ENCODE data around the gene TYRO3. TPM values are rescaled to one million over a fixed set of nuclear protein-coding genes. Genes with fewer than 3 reads are reported as not detected.
A peak's percentile ranks its signal among the peaks of the same experiment; 100 is the strongest.

The TYRO3 gene
- total RNA-seq, result 1 to 10 TPM; 1.7 to 2.7 TPM

- ATAC-seq (replicated peaks), result peak; percentile 87
- peak within 1 kb of the TSS; percentile 58 for H3K27ac Mint-ChIP-seq
- no peaks in the 10 kb centered on the region for H3K36me3 Mint-ChIP-seq (ENCODE audit: low read depth)
- no peaks in the 10 kb centered on the region for H3K9me3 Mint-ChIP-seq
- H3K4me1 Mint-ChIP-seq, result peaks cover 13% of the 10 kb centered on the region
- peak within 1 kb of the TSS; percentile 71 for H3K4me3 Mint-ChIP-seq
- H3K27me3 Mint-ChIP-seq, result peaks cover 12% of the 10 kb centered on the region
These were observed at the start of gene TYRO3 for GRCh38 chr15:41558400-41559238. TSS of gene TYRO3 (plus strand) at chr15:41559212. CDS start at chr15:41559258, 46 bp downstream.

GRCh38 chr15:41510728-41511127 lies 48.3 kb upstream of the TYRO3 start:
- Mint-ChIP-seq H3K27me3 (no peaks in the 10 kb centered on the region), H3K4me1 (peaks cover 8% of the 10 kb centered on the region), H3K4me3 (no peak overlapping the region), H3K9me3 (no peaks in the 10 kb centered on the region), H3K36me3 (ENCODE audit: low read depth) (no peaks in the 10 kb centered on the region), H3K27ac (no peak overlapping the region)
- no peak for ATAC-seq (replicated peaks)

GRCh38 chr15:41511331-41511898 lies 47.6 kb upstream of the TYRO3 start:
- no peaks in the 10 kb centered on the region for H3K9me3 Mint-ChIP-seq
- no peak for ATAC-seq (replicated peaks)
- no peaks in the 10 kb centered on the region for H3K27me3 Mint-ChIP-seq
- no peak overlapping the region for H3K27ac Mint-ChIP-seq
- peaks cover 1% of the 10 kb centered on the region for H3K36me3 Mint-ChIP-seq (ENCODE audit: low read depth)
- H3K4me3 Mint-ChIP-seq, result peak overlapping the region; percentile 77
- H3K4me1 Mint-ChIP-seq, result peaks cover 8% of the 10 kb centered on the region

GRCh38 chr15:41511899-41512369 lies 47.1 kb upstream of the TYRO3 start:
- H3K9me3 Mint-ChIP-seq, result no peaks in the 10 kb centered on the region
- peak; percentile 31 for ATAC-seq (replicated peaks)
- peaks cover 8% of the 10 kb centered on the region for H3K4me1 Mint-ChIP-seq
- peaks cover 6% of the 10 kb centered on the region for H3K36me3 Mint-ChIP-seq (ENCODE audit: low read depth)
- H3K4me3 Mint-ChIP-seq, result peak overlapping the region; percentile 77
- H3K27me3 Mint-ChIP-seq, result no peaks in the 10 kb centered on the region
- no peak overlapping the region for H3K27ac Mint-ChIP-seq

- peaks cover 8% of the 10 kb centered on the region for H3K4me1 Mint-ChIP-seq
- no peaks in the 10 kb centered on the region for H3K27me3 Mint-ChIP-seq
- peak overlapping the region; percentile 77 for H3K4me3 Mint-ChIP-seq
- peaks cover 12% of the 10 kb centered on the region for H3K36me3 Mint-ChIP-seq (ENCODE audit: low read depth)
- no peak for ATAC-seq (replicated peaks)
- H3K9me3 Mint-ChIP-seq, result no peaks in the 10 kb centered on the region
- H3K27ac Mint-ChIP-seq, result no peak overlapping the region
These were observed 46.5 kb upstream of the TYRO3 start for GRCh38 chr15:41512512-41512939.

GRCh38 chr15:41512940-41513505 lies 46.0 kb upstream of the TYRO3 start:
- Mint-ChIP-seq H3K4me1 (peaks cover 8% of the 10 kb centered on the region), H3K36me3 (ENCODE audit: low read depth) (peaks cover 16% of the 10 kb centered on the region), H3K27me3 (no peaks in the 10 kb centered on the region), H3K9me3 (no peaks in the 10 kb centered on the region), H3K27ac (no peak overlapping the region), H3K4me3 (peak overlapping the region; percentile 77)
- peak; percentile 13 for ATAC-seq (replicated peaks)

GRCh38 chr15:41513506-41514227 lies 45.3 kb upstream of the TYRO3 start, which contains the start of gene LTK:
TSS of gene LTK (minus strand) at chr15:41513827. CDS start at chr15:41513709, 118 bp downstream.
- Mint-ChIP-seq H3K27me3 (no peaks in the 10 kb centered on the region), H3K9me3 (no peaks in the 10 kb centered on the region), H3K4me1 (peaks cover 8% of the 10 kb centered on the region), H3K36me3 (ENCODE audit: low read depth) (peaks cover 16% of the 10 kb centered on the region), H3K27ac (no peak within 1 kb of the TSS), H3K4me3 (peak within 1 kb of the TSS; percentile 77)
- peak; percentile 75 for ATAC-seq (replicated peaks)

- no peak overlapping the region for H3K27ac Mint-ChIP-seq
- H3K27me3 Mint-ChIP-seq, result no peaks in the 10 kb centered on the region
- peak; percentile 18 for ATAC-seq (replicated peaks)
- H3K4me3 Mint-ChIP-seq, result no peak overlapping the region
- no peaks in the 10 kb centered on the region for H3K9me3 Mint-ChIP-seq
- H3K4me1 Mint-ChIP-seq, result peaks cover 8% of the 10 kb centered on the region
- peaks cover 35% of the 10 kb centered on the region for H3K36me3 Mint-ChIP-seq (ENCODE audit: low read depth)
These were observed 41.0 kb upstream of the TYRO3 start for GRCh38 chr15:41517895-41518449.

- Mint-ChIP-seq H3K4me1 (no peaks in the 10 kb centered on the region), H3K9me3 (no peaks in the 10 kb centered on the region), H3K27ac (no peak overlapping the region), H3K36me3 (ENCODE audit: low read depth) (peaks cover 51% of the 10 kb centered on the region), H3K27me3 (no peaks in the 10 kb centered on the region), H3K4me3 (no peak overlapping the region)
- no peak for ATAC-seq (replicated peaks)
These were observed 38.4 kb upstream of the TYRO3 start for GRCh38 chr15:41520636-41521035.

- no peaks in the 10 kb centered on the region for H3K9me3 Mint-ChIP-seq
These were observed 37.4 kb upstream of the TYRO3 start for GRCh38 chr15:41521614-41522013.

GRCh38 chr15:41523097-41523496 lies 35.9 kb upstream of the TYRO3 start:
- no peaks in the 10 kb centered on the region for H3K27me3 Mint-ChIP-seq

More at GRCh38 chr15:41521614-41522013, 37.4 kb upstream of the TYRO3 start:
- no peak overlapping the region for H3K27ac Mint-ChIP-seq
- no peaks in the 10 kb centered on the region for H3K27me3 Mint-ChIP-seq
- H3K4me3 Mint-ChIP-seq, result no peak overlapping the region
- no peaks in the 10 kb centered on the region for H3K4me1 Mint-ChIP-seq
- peaks cover 57% of the 10 kb centered on the region for H3K36me3 Mint-ChIP-seq (ENCODE audit: low read depth)
- ATAC-seq (replicated peaks), result no peak

GRCh38 chr15:41530363-41530956 lies 28.6 kb upstream of the TYRO3 start:
- H3K27ac Mint-ChIP-seq, result no peak overlapping the region
- no peaks in the 10 kb centered on the region for H3K27me3 Mint-ChIP-seq
- H3K9me3 Mint-ChIP-seq, result no peaks in the 10 kb centered on the region
- peaks cover 90% of the 10 kb centered on the region for H3K36me3 Mint-ChIP-seq (ENCODE audit: low read depth)
- no peak overlapping the region for H3K4me3 Mint-ChIP-seq
- no peaks in the 10 kb centered on the region for H3K4me1 Mint-ChIP-seq
- no peak for ATAC-seq (replicated peaks)

More at GRCh38 chr15:41523097-41523496, 35.9 kb upstream of the TYRO3 start:
- Mint-ChIP-seq H3K36me3 (ENCODE audit: low read depth) (peaks cover 58% of the 10 kb centered on the region), H3K4me1 (no peaks in the 10 kb centered on the region), H3K27ac (no peak overlapping the region), H3K9me3 (no peaks in the 10 kb centered on the region), H3K4me3 (no peak overlapping the region)
- no peak for ATAC-seq (replicated peaks)

GRCh38 chr15:41535544-41535943 lies 23.5 kb upstream of the TYRO3 start:
- ATAC-seq (replicated peaks), result no peak
- Mint-ChIP-seq H3K4me3 (no peak overlapping the region), H3K9me3 (no peaks in the 10 kb centered on the region), H3K27me3 (no peaks in the 10 kb centered on the region), H3K4me1 (peaks cover 4% of the 10 kb centered on the region), H3K36me3 (ENCODE audit: low read depth) (peaks cover 64% of the 10 kb centered on the region), H3K27ac (no peak overlapping the region)

Data from activated T-helper 17 cell treated with anti-CD3 and anti-CD28 coated beads, Interleukin-2, amount 50 U/mL, for 72 hours (primary cell).